ENCODE measurements around the gene NFIX.

- TF ChIP-seq CTCF (optimal IDR thresholded peaks at IDR 0.05 in 1 of 3, IDR thresholded peaks at IDR 0.05 in 1 of 3, conservative IDR thresholded peaks at IDR 0.05 in 1 of 3; ENCODE audit: extremely low read depth in 1 of 3, insufficient read depth in 2 of 3, low read length in 3 of 3), result no peak
- TF ChIP-seq EZH2 (IDR thresholded peaks at IDR 0.05; ENCODE audit: low read length), result no peak
Measured at GRCh38 chr19:13077240-13077639, 82.0 kb downstream of the NFIX start.
